K562 (cell line): ENCODE measurements around the gene CHN2. TPM values are rescaled to one million over a fixed set of nuclear protein-coding genes. Genes with fewer than 3 reads are reported as not detected.

Source experiments
- ATAC-seq: fragments of 200-7000 bp; cut with Tn5 transposase; 3 replicates; pipeline ENCODE4 v1.9.1; 2020; ENCODE audit warnings: moderate library complexity
- BruUV-seq: library from RNA; stranded (reverse); fragments of 400-500 nt; replicated peaks from 2 replicates; lab custom pipeline; 2021; lab: Mats Ljungman, UMichigan
- CTCF ChIA-PET: fragments of 300-600 bp; formaldehyde crosslinking; extraction: SDS; loops from one replicate; lab custom pipeline; 2021; ENCODE audit warnings: low intra/inter-chr PET ratio; lab: Yijun Ruan, JAX
- POLR2A ChIA-PET: fragments of 300-600, 350-650 bp; sonication (Branson Sonifier 250); formaldehyde crosslinking; extraction: SDS; loops from one replicate; lab custom pipeline; 2021; ENCODE audit warnings: antibody characterized with exemption, inconsistent platforms; lab: Yijun Ruan, JAX
- DNase-seq, 4 experiments: peaks; one replicate each; pipeline versions ENCODE4 v3.0.0 to v3.0.0-alpha.2; 2011 to 2018; ENCODE audit warnings: low spot score in 3 of 4, mixed read lengths in 3 of 4; ENCODE audit errors: extremely low read depth in 1 of 4
- FAIRE-seq: peaks from 2 replicates; lab custom pipeline; 2011; peaks lifted over from hg19 to GRCh38; lab: Jason Lieb, UNC
- H2AFZ ChIP-seq: 2 replicates; pipeline ENCODE4 v1.6.0; 2011; ENCODE audit warnings: low read depth, low read length, control low read depth, inconsistent platforms
- H3K27ac ChIP-seq: fragments of 200-600 bp; 3 replicates; pipeline ENCODE4 v1.8.0; 2011; ENCODE audit warnings: low read depth, mild to moderate bottlenecking, control low read depth, inconsistent platforms, low read length, moderate library complexity, mixed read lengths; ENCODE audit errors: extremely low read depth
- H3K27me3 ChIP-seq, 2 experiments: fragments of 300-600 bp in 1 of 2; 2 replicates in 1 of 2; 3 replicates in 1 of 2; pipeline versions ENCODE4 v1.6.0 to v1.8.0; 2011; ENCODE audit warnings: inconsistent platforms in 2 of 2, low read length in 2 of 2, mild to moderate bottlenecking in 1 of 2, mixed read lengths in 1 of 2, moderate library complexity in 1 of 2; ENCODE audit not compliant: control insufficient read depth in 2 of 2, insufficient read depth in 2 of 2
- H3K36me3 ChIP-seq: fragments of 300-600 bp; 3 replicates; pipeline ENCODE4 v1.8.0; 2011; ENCODE audit warnings: mild to moderate bottlenecking, low read length, inconsistent platforms; ENCODE audit not compliant: control insufficient read depth, insufficient read depth
- H3K4me1 ChIP-seq, 2 experiments: fragments of 200-600 bp in 1 of 2; replicated peaks in 1 of 2; 2 replicates in 1 of 2; 3 replicates in 1 of 2; pipeline versions ENCODE4 v1.5.1 to v1.8.0; 2011; ENCODE audit warnings: inconsistent platforms in 2 of 2, low read length in 2 of 2, mild to moderate bottlenecking in 1 of 2, mixed read lengths in 1 of 2, moderate library complexity in 1 of 2; ENCODE audit not compliant: control insufficient read depth in 2 of 2, insufficient read depth in 2 of 2
- H3K4me2 ChIP-seq: 2 replicates; pipeline ENCODE4 v1.6.1; 2011; ENCODE audit warnings: low read length, control low read depth, inconsistent platforms, mixed read lengths; ENCODE audit not compliant: insufficient read depth
- H3K4me3 ChIP-seq: fragments of 200-600 bp; sonication (generic), shearing (Covaris generic); 2 replicates; pipeline ENCODE4 v1.5.1; 2016; ENCODE audit warnings: control low read depth, inconsistent platforms
- H3K79me2 ChIP-seq: fragments of 200-600 bp; 3 replicates; pipeline ENCODE4 v1.8.0; 2011; ENCODE audit warnings: low read length, inconsistent platforms; ENCODE audit not compliant: control insufficient read depth, insufficient read depth
- H3K9ac ChIP-seq, 2 experiments: 2 replicates each; pipeline versions ENCODE4 v1.6.0 to v1.6.1; 2011; ENCODE audit warnings: low read depth in 2 of 2, low read length in 2 of 2, control low read depth in 1 of 2, inconsistent platforms in 1 of 2, mild to moderate bottlenecking in 1 of 2, mixed read lengths in 1 of 2; ENCODE audit not compliant: insufficient read depth in 1 of 2
- H3K9me1 ChIP-seq: one replicate; pipeline ENCODE4 v1.6.0; 2011; ENCODE audit warnings: inconsistent platforms, mild to moderate bottlenecking, low read length, moderate library complexity; ENCODE audit not compliant: control insufficient read depth, insufficient read depth
- H3K9me3 ChIP-seq: replicated peaks from 2 replicates; pipeline ENCODE4 v1.5.1; 2011; ENCODE audit warnings: low read depth, low read length, inconsistent platforms; ENCODE audit not compliant: control insufficient read depth, insufficient read depth
- H4K20me1 ChIP-seq: replicated peaks from 2 replicates; pipeline ENCODE4 v1.6.1; 2011; ENCODE audit warnings: low read length, inconsistent platforms, mixed read lengths; ENCODE audit not compliant: control insufficient read depth, insufficient read depth
- FOXA3 ChIP-seq, 2 experiments: fragments of 450-650 bp in 1 of 2; sonication (generic) in 1 of 2; formaldehyde crosslinking; IDR thresholded peaks in 1 of 2; conservative IDR thresholded peaks in 1 of 2; 2 replicates each; pipeline versions ENCODE4 v1.4.0 to v1.8.0; 2020 to 2022; ENCODE audit warnings: mild to moderate bottlenecking in 2 of 2, missing genetic modification reagents in 1 of 2
- HOXB6 ChIP-seq: fragments of 250-450 bp; sonication (Bioruptor Pico); IDR thresholded peaks from 2 replicates; pipeline ENCODE4 v1.5.1; 2022; ENCODE audit warnings: mild to moderate bottlenecking, borderline replicate concordance
- ID3 ChIP-seq, 2 experiments: fragments of 250-450 bp in 1 of 2; fragments of 450-650 bp in 1 of 2; sonication (Bioruptor Pico) in 1 of 2; IDR thresholded peaks; 2 replicates each; pipeline versions ENCODE4 v1.6.1 to v1.8.0; 2016 to 2021; ENCODE audit warnings: mild to moderate bottlenecking in 2 of 2, moderate library complexity in 2 of 2, missing compliant biosample characterization in 1 of 2, missing genetic modification characterization in 1 of 2
- MED1 ChIP-seq: sonication (generic); formaldehyde crosslinking; IDR thresholded peaks from 2 replicates; pipeline ENCODE4 v1.8.1; 2023; ENCODE audit warnings: missing genetic modification reagents, borderline replicate concordance
- RBM25 ChIP-seq: fragments of 200-400 bp; formaldehyde crosslinking; IDR thresholded peaks from 2 replicates; pipeline ENCODE4 v1.6.1; 2018; ENCODE audit warnings: low read length, low read depth, moderate library complexity; ENCODE audit not compliant: severe bottlenecking
- SMARCC2 ChIP-seq: fragments of 450-650 bp; IDR thresholded peaks from 2 replicates; pipeline ENCODE4 v1.6.1; 2017; ENCODE audit warnings: antibody characterized with exemption, moderate library complexity, mild to moderate bottlenecking, low read depth
- SMARCE1 ChIP-seq: fragments of 450-650 bp; IDR thresholded peaks from 2 replicates; pipeline ENCODE4 v1.7.1; 2016; ENCODE audit warnings: mild to moderate bottlenecking
- ZNF239 ChIP-seq: fragments of 250-450 bp; sonication (Bioruptor Pico); IDR thresholded peaks from 2 replicates; pipeline ENCODE4 v1.4.0; 2020; ENCODE audit warnings: mild to moderate bottlenecking
- WGBS: fragments of 100-300 bp; shearing (Covaris generic); methylation state at CpG from one replicate; pipeline ENCODE4 v1.1.6; 2016; ENCODE audit warnings: low coverage, mixed read lengths; ENCODE audit not compliant: insufficient coverage; ENCODE audit errors: missing lambda C conversion rate; 5-methylcytosine and 5-hydroxymethylcytosine counted together
- in situ Hi-C: fragments of 300-500 bp; cut with MboI; formaldehyde crosslinking; loops from 4 replicates; pipeline ENCODE4 v1.15.0; 2018; ENCODE audit warnings: inconsistent platforms, mixed read lengths
- intact Hi-C: fragments of 100-400 bp; cut with micrococcal nuclease; formaldehyde crosslinking; loops from 2 replicates; pipeline ENCODE4 v1.14.2; 2022
- polyA plus RNA-seq, 8 experiments: library from polyadenylated mRNA; depleted of rRNA in 4 of 8; stranded (reverse) in 5 of 8; unstranded in 3 of 8; fragments of >200 nt; fragmentation: Nextera tagmentation in 2 of 8; fragmentation: Illumina TruSeq in 1 of 8; extraction: Ambion mirVana in 2 of 8; extraction: Trizol in 1 of 8; gene quantifications; 2 replicates each; pipeline versions ENCODE4 v1.2.1 to v1.2.3, GENCODE V29; 2011 to 2014; ENCODE audit warnings: inconsistent platforms in 1 of 8, missing spikeins in 1 of 8
- total RNA-seq, 7 experiments: library from RNA; depleted of rRNA in 6 of 7; stranded (reverse); fragments of >200 nt in 6 of 7; fragmentation: Illumina TruSeq in 2 of 7; extraction: Trizol in 2 of 7; gene quantifications; 2 replicates each; pipeline versions ENCODE4 v1.2.1 to v1.2.3, GENCODE V29; 2011 to 2021; ENCODE audit warnings: low replicate concordance in 1 of 7

Gene CHN2
- total and polyA plus RNA-seq, 9 of the 15 experiments (the other 6 are each of a cell fraction or from before 2014, with no cell fraction given) = 0.12 to 2.1 (median 0.31) TPM; not detected in 1

- TF ChIP-seq ID3 (CRISPR knock-in tag; IDR thresholded peaks at IDR 0.05) (no peak), ID3 (tag; IDR thresholded peaks at IDR 0.05) (no peak), FOXA3 (CRISPR knock-in tag; conservative IDR thresholded peaks at IDR 0.05 in 1 of 2, IDR thresholded peaks at IDR 0.05 in 1 of 2) (no peak), HOXB6 (no peak), SMARCC2 (no peak), SMARCE1 (no peak)
Observed at GRCh38 chr7:29274146-29275017, 79.8 kb downstream of the CHN2 start (continued).

DNA sequence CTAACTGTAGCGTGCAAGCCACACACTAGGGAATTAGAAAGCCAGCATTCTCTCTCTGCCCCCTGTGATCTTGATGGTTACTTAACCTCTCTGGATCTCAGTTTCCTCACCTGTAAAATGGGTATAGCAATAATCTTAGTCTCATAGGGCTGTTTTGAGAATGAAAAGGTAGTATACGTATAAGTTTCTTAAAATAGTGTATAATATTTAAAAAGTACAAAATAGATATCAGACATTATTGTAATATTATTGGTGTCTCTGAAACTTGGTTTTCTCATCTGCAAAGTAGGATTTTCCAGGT is 80.4 kb downstream of the CHN2 start:
- no peaks in the 10 kb centered on the region for H3K36me3 ChIP-seq
- peaks cover 0 to 14% of the 10 kb centered on the region in 2 experiments; a peak in 2 of 5 replicates for H3K27me3 ChIP-seq
- no TSS peak for BruUV-seq
- H2AFZ ChIP-seq = no peak overlapping the region
- CTCF ChIA-PET = no interaction called here
- H4K20me1 ChIP-seq = no peaks in the 10 kb centered on the region; the same call in 1 of the 2 replicates
- intact Hi-C loops (no loop called here), in situ Hi-C loops (no loop called here)
- WGBS = 0% methylated on average over 2 of the region's 2 CpGs
- H3K4me3 ChIP-seq = no peak overlapping the region
- FAIRE-seq (no peak), ATAC-seq (no peak), DNase-seq (no peak)
- no peaks in the 10 kb centered on the region for H3K79me2 ChIP-seq
- no peak for TF ChIP-seq MED1 (CRISPR knock-in tag)
- peak; percentile 58 for TF ChIP-seq RBM25
- TF ChIP-seq ZNF239 (CRISPR knock-in tag) = no peak
- no peaks in the 10 kb centered on the region for H3K4me1 ChIP-seq
- POLR2A ChIA-PET = interaction anchor here (0.6 kb wide), 1 partner anchor 55 kb away, joined by 3 read pairs; no protein-coding TSS in a partner anchor
- H3K9me1 ChIP-seq = no peaks in the 10 kb centered on the region
- no peak overlapping the region for H3K9ac ChIP-seq
- no peaks in the 10 kb centered on the region for H3K9me3 ChIP-seq
- no peak overlapping the region for H3K4me2 ChIP-seq
- no peak overlapping the region for H3K27ac ChIP-seq
